ENCODE results near the gene RAI2.

RAI2 gene

DNA sequence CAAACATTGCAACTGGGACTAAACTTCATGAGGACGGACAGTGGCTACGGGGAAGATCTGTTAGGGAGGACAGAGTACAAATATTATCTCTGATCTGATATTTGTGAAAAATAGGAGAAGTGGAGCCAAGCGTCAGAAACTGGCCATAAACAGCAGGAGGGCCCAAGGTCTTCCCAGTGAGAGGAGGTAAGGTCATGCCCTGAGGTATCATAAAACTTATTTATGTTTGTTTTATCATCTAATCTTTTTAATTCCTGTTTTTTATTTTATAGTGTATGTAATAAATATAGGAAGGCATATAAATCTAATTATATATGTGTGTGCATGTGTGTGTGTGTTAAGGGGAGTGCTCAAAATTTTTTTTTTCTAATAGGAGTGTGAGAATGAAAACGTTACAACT, 51.8 kb downstream of the RAI2 start:
- no peaks in the 10 kb centered on the region for H3K4me1 ChIP-seq (ENCODE audit: control insufficient read depth, low read depth, low read length)
- H3K27me3 ChIP-seq (ENCODE audit: insufficient read depth, low read length, poor library complexity) = no peaks in the 10 kb centered on the region
- H4K5ac ChIP-seq (ENCODE audit: low read length) = no peak overlapping the region
- no peak overlapping the region for H3K56ac ChIP-seq (ENCODE audit: low read length)
- no peak overlapping the region for H3K27ac ChIP-seq (ENCODE audit: low read depth, low read length)
- no peak overlapping the region for H2BK15ac ChIP-seq (replicated peaks; ENCODE audit: low read depth)
- no peak overlapping the region for H3K18ac ChIP-seq (ENCODE audit: low read length)
- H3K79me2 ChIP-seq (ENCODE audit: control insufficient read depth, insufficient read depth, low read length) = no peaks in the 10 kb centered on the region
- H3K79me1 ChIP-seq (ENCODE audit: low read length) = no peaks in the 10 kb centered on the region
- H3K4me3 ChIP-seq (ENCODE audit: low read length) = no peak overlapping the region
- no peak overlapping the region for H2AK5ac ChIP-seq (ENCODE audit: low read length)
- no CpG with 5 or more reads among the region's 4 CpGs for WGBS (ENCODE audit: extremely low coverage, insufficient coverage, low lambda C conversion rate)
- H2BK120ac ChIP-seq (ENCODE audit: low read depth, low read length) = no peak overlapping the region
- no peak overlapping the region for H3K4me2 ChIP-seq (ENCODE audit: low read length)
- H4K8ac ChIP-seq (ENCODE audit: low read depth, low read length) = no peak overlapping the region
- no peak overlapping the region for H3K9ac ChIP-seq (ENCODE audit: low read length)
- no peak overlapping the region for H3K23ac ChIP-seq (ENCODE audit: low read length)
- DNase-seq = no peak
- H2BK5ac ChIP-seq (ENCODE audit: low read length) = no peak overlapping the region
- H3K4ac ChIP-seq (ENCODE audit: low read depth, low read length) = no peak overlapping the region
- H3K36me3 ChIP-seq (ENCODE audit: control insufficient read depth, insufficient read depth, low read length) = no peaks in the 10 kb centered on the region

DNA sequence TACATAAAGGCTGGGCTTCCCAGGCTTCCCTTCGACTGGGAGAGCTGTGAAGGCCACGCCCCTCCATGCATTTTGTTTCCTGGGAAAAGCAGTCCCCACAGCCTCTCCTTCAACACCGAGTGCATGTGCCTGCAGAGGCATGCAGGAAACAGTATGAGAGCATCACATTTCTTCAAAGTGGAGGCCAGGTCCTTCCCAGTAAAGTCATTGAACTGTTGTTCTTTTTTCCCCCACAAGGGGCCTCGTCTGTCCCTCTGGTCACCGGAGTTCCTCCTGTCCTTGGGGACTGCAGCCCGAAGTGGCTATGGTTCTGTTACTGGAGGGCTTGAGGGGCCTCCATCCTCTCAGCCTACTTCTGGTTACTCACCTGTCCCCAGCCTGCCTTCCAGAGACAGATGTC, 56.0 kb downstream of the RAI2 start:
- DNase-seq = peak; percentile 69
- no peak overlapping the region for H4K8ac ChIP-seq (ENCODE audit: low read depth, low read length)
- H3K27ac ChIP-seq (ENCODE audit: low read depth, low read length) = no peak overlapping the region
- no peak overlapping the region for H2BK15ac ChIP-seq (replicated peaks; ENCODE audit: low read depth)
- no peak overlapping the region for H3K4me2 ChIP-seq (ENCODE audit: low read length)
- no peak overlapping the region for H3K56ac ChIP-seq (ENCODE audit: low read length)
- H3K36me3 ChIP-seq (ENCODE audit: control insufficient read depth, insufficient read depth, low read length) = no peaks in the 10 kb centered on the region
- WGBS (ENCODE audit: extremely low coverage, insufficient coverage, low lambda C conversion rate) = no CpG with 5 or more reads among the region's 6 CpGs
- no peaks in the 10 kb centered on the region for H3K4me1 ChIP-seq (ENCODE audit: control insufficient read depth, low read depth, low read length)
- no peak overlapping the region for H2BK120ac ChIP-seq (ENCODE audit: low read depth, low read length)
- H3K4ac ChIP-seq (ENCODE audit: low read depth, low read length) = no peak overlapping the region
- H3K4me3 ChIP-seq (ENCODE audit: low read length) = no peak overlapping the region
- no peak overlapping the region for H2AK5ac ChIP-seq (ENCODE audit: low read length)
- H3K27me3 ChIP-seq (ENCODE audit: insufficient read depth, low read length, poor library complexity) = no peaks in the 10 kb centered on the region
- H4K5ac ChIP-seq (ENCODE audit: low read length) = no peak overlapping the region
- H3K79me2 ChIP-seq (ENCODE audit: control insufficient read depth, insufficient read depth, low read length) = no peaks in the 10 kb centered on the region
- H3K79me1 ChIP-seq (ENCODE audit: low read length) = no peaks in the 10 kb centered on the region
- H3K23ac ChIP-seq (ENCODE audit: low read length) = no peak overlapping the region
- no peak overlapping the region for H3K9ac ChIP-seq (ENCODE audit: low read length)
- H2BK5ac ChIP-seq (ENCODE audit: low read length) = no peak overlapping the region
- no peak overlapping the region for H3K18ac ChIP-seq (ENCODE audit: low read length)

DNA sequence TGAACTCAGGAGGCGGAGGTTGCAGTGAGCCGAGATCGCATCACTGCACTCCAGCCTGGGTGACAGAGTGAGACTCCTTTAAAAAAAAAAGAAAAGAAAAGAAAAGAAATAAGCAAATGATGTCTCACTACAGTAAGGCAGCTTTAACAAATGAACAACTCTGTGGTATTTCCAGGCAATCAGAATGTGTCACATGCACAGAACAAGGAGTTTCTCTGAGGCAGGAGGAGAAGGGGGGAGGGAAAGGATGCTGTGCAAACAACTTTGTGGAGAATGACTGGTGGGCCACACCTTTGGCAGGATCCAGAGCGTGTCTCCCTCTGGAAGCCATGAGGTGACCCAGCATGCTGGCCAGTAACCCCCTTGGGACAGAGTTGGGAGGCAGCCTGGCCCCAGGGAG, 57.6 kb downstream of the RAI2 start:
- Histone ChIP-seq H3K56ac (ENCODE audit: low read length) (no peak overlapping the region), H3K18ac (ENCODE audit: low read length) (no peak overlapping the region), H3K4ac (ENCODE audit: low read depth, low read length) (no peak overlapping the region), H2BK5ac (ENCODE audit: low read length) (no peak overlapping the region), H3K4me1 (ENCODE audit: control insufficient read depth, low read depth, low read length) (no peaks in the 10 kb centered on the region), H3K36me3 (ENCODE audit: control insufficient read depth, insufficient read depth, low read length) (no peaks in the 10 kb centered on the region), H3K4me2 (ENCODE audit: low read length) (no peak overlapping the region), H3K79me2 (ENCODE audit: control insufficient read depth, insufficient read depth, low read length) (no peaks in the 10 kb centered on the region), H2AK5ac (ENCODE audit: low read length) (no peak overlapping the region), H2BK120ac (ENCODE audit: low read depth, low read length) (no peak overlapping the region), H4K8ac (ENCODE audit: low read depth, low read length) (no peak overlapping the region), H3K27me3 (ENCODE audit: insufficient read depth, low read length, poor library complexity) (no peaks in the 10 kb centered on the region), H4K5ac (ENCODE audit: low read length) (no peak overlapping the region), H3K23ac (ENCODE audit: low read length) (no peak overlapping the region), H3K27ac (ENCODE audit: low read depth, low read length) (no peak overlapping the region), H3K9ac (ENCODE audit: low read length) (no peak overlapping the region), H3K4me3 (ENCODE audit: low read length) (no peak overlapping the region), H2BK15ac (replicated peaks; ENCODE audit: low read depth) (no peak overlapping the region), H3K79me1 (ENCODE audit: low read length) (no peaks in the 10 kb centered on the region)
- no peak for DNase-seq
- no CpG with 5 or more reads among the region's 4 CpGs for WGBS (ENCODE audit: extremely low coverage, insufficient coverage, low lambda C conversion rate)

DNA sequence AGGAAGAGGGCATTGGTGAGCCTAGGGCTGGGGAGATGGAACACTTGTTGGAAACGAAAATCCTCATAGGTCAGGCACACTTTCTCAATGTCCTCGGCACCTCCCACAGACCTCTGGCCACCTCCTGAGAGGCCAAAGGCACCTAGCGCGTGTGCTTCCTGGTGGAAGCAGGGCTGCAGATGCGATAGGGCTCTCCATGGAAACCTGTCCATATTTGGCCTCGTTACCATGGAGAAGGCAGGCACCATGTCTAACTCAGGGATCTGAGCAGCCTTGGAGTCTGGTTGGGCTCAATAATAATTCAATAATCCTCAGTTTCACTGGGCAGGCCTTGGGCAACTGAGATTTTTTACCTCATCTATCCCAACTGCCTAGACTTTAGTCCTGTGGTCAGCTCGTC, 58.3 kb downstream of the RAI2 start:
- Histone ChIP-seq H2BK15ac (replicated peaks; ENCODE audit: low read depth) (no peak overlapping the region), H3K4ac (ENCODE audit: low read depth, low read length) (no peak overlapping the region), H3K18ac (ENCODE audit: low read length) (no peak overlapping the region), H3K79me2 (ENCODE audit: control insufficient read depth, insufficient read depth, low read length) (no peaks in the 10 kb centered on the region), H3K27me3 (ENCODE audit: insufficient read depth, low read length, poor library complexity) (no peaks in the 10 kb centered on the region), H3K9ac (ENCODE audit: low read length) (no peak overlapping the region), H3K56ac (ENCODE audit: low read length) (no peak overlapping the region), H3K36me3 (ENCODE audit: control insufficient read depth, insufficient read depth, low read length) (no peaks in the 10 kb centered on the region), H3K4me2 (ENCODE audit: low read length) (no peak overlapping the region), H3K27ac (ENCODE audit: low read depth, low read length) (no peak overlapping the region), H2AK5ac (ENCODE audit: low read length) (no peak overlapping the region), H4K5ac (ENCODE audit: low read length) (no peak overlapping the region), H3K4me3 (ENCODE audit: low read length) (no peak overlapping the region), H2BK5ac (ENCODE audit: low read length) (no peak overlapping the region), H4K8ac (ENCODE audit: low read depth, low read length) (no peak overlapping the region), H2BK120ac (ENCODE audit: low read depth, low read length) (no peak overlapping the region), H3K79me1 (ENCODE audit: low read length) (no peaks in the 10 kb centered on the region), H3K4me1 (ENCODE audit: control insufficient read depth, low read depth, low read length) (no peaks in the 10 kb centered on the region), H3K23ac (ENCODE audit: low read length) (no peak overlapping the region)
- no CpG with 5 or more reads among the region's 7 CpGs for WGBS (ENCODE audit: extremely low coverage, insufficient coverage, low lambda C conversion rate)
- DNase-seq = no peak

DNA sequence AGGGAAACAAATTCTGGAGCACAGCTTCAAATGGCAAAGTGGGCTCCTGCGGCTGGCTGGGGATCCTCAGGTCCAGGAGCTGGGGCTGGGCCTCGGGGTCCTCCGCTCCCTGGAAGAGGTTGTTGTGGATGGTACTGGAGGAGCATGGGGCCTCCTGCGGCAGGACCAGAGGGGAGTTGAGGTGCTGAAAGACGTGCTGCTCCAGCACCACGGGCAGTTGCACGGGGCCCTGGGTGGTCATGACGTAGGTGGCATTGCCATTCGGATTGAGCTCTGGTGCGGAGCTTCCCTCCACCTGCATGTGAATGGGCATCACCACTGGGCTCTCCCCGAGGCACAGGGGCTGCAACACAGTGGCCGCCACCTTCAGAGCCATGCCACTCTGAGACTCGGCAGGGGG, 59.7 kb downstream of the RAI2 start:
- Histone ChIP-seq H3K4me1 (ENCODE audit: control insufficient read depth, low read depth, low read length) (no peaks in the 10 kb centered on the region), H3K23ac (ENCODE audit: low read length) (no peak overlapping the region), H4K5ac (ENCODE audit: low read length) (no peak overlapping the region), H4K8ac (ENCODE audit: low read depth, low read length) (no peak overlapping the region), H3K9ac (ENCODE audit: low read length) (no peak overlapping the region), H3K4ac (ENCODE audit: low read depth, low read length) (no peak overlapping the region), H3K56ac (ENCODE audit: low read length) (no peak overlapping the region), H2BK15ac (replicated peaks; ENCODE audit: low read depth) (no peak overlapping the region), H3K79me1 (ENCODE audit: low read length) (no peaks in the 10 kb centered on the region), H3K27me3 (ENCODE audit: insufficient read depth, low read length, poor library complexity) (no peaks in the 10 kb centered on the region), H3K79me2 (ENCODE audit: control insufficient read depth, insufficient read depth, low read length) (no peaks in the 10 kb centered on the region), H3K36me3 (ENCODE audit: control insufficient read depth, insufficient read depth, low read length) (no peaks in the 10 kb centered on the region), H3K27ac (ENCODE audit: low read depth, low read length) (no peak overlapping the region), H2BK120ac (ENCODE audit: low read depth, low read length) (no peak overlapping the region), H2AK5ac (ENCODE audit: low read length) (no peak overlapping the region), H3K4me3 (ENCODE audit: low read length) (no peak overlapping the region), H2BK5ac (ENCODE audit: low read length) (no peak overlapping the region), H3K4me2 (ENCODE audit: low read length) (no peak overlapping the region), H3K18ac (ENCODE audit: low read length) (no peak overlapping the region)
- no peak for DNase-seq
- no CpG with 5 or more reads among the region's 13 CpGs for WGBS (ENCODE audit: extremely low coverage, insufficient coverage, low lambda C conversion rate)

DNA sequence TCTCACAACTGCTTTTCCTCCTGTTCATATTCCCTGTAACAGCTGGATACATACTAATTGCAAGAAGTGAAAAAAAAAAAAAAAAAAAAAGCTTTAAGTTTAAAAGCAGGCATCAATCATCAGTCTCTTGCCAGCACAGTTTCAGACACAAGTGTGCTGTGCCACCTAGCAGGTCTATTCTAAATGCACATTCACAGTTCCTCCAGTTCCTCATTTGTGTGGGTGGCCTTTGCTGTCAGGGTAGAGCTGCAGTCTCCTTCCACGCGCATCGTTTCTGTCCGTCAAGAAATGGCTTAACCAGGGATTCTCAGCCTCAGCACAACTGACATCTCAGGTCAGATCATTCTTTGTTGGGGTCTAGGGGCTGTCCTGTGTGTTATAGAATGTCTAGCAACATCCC, 62.2 kb downstream of the RAI2 start:
- no peak overlapping the region for H3K9ac ChIP-seq (ENCODE audit: low read length)
- no peak overlapping the region for H3K56ac ChIP-seq (ENCODE audit: low read length)
- H3K36me3 ChIP-seq (ENCODE audit: control insufficient read depth, insufficient read depth, low read length) = no peaks in the 10 kb centered on the region
- no peak overlapping the region for H3K4me2 ChIP-seq (ENCODE audit: low read length)
- no peak overlapping the region for H2BK120ac ChIP-seq (ENCODE audit: low read depth, low read length)
- no peak overlapping the region for H4K5ac ChIP-seq (ENCODE audit: low read length)
- no peak overlapping the region for H2BK5ac ChIP-seq (ENCODE audit: low read length)
- DNase-seq = no peak
- no peak overlapping the region for H4K8ac ChIP-seq (ENCODE audit: low read depth, low read length)
- no peaks in the 10 kb centered on the region for H3K4me1 ChIP-seq (ENCODE audit: control insufficient read depth, low read depth, low read length)
- no peak overlapping the region for H3K27ac ChIP-seq (ENCODE audit: low read depth, low read length)
- no peak overlapping the region for H2BK15ac ChIP-seq (replicated peaks; ENCODE audit: low read depth)
- no peak overlapping the region for H3K4me3 ChIP-seq (ENCODE audit: low read length)
- H3K79me1 ChIP-seq (ENCODE audit: low read length) = no peaks in the 10 kb centered on the region
- no peaks in the 10 kb centered on the region for H3K27me3 ChIP-seq (ENCODE audit: insufficient read depth, low read length, poor library complexity)
- no peak overlapping the region for H3K18ac ChIP-seq (ENCODE audit: low read length)
- WGBS (ENCODE audit: extremely low coverage, insufficient coverage, low lambda C conversion rate) = no CpG with 5 or more reads among the region's 4 CpGs
- H3K79me2 ChIP-seq (ENCODE audit: control insufficient read depth, insufficient read depth, low read length) = no peaks in the 10 kb centered on the region
- H3K23ac ChIP-seq (ENCODE audit: low read length) = no peak overlapping the region
- no peak overlapping the region for H2AK5ac ChIP-seq (ENCODE audit: low read length)
- H3K4ac ChIP-seq (ENCODE audit: low read depth, low read length) = no peak overlapping the region

All from mesendoderm (in vitro differentiated cells).